GM12878 (cell line): ENCODE measurements around the gene DTX1. TPM values are rescaled to one million over a fixed set of nuclear protein-coding genes. Genes with fewer than 3 reads are reported as not detected.

Experiments used
- ATAC-seq: fragments of 200-7000 bp; cut with Tn5 transposase; 3 replicates; pipeline ENCODE4 v1.9.1; 2020; ENCODE audit warnings: mild to moderate bottlenecking, moderate library complexity
- BruUV-seq: library from RNA; stranded (reverse); fragments of 400-500 nt; replicated peaks from 2 replicates; lab custom pipeline; 2021; lab: Mats Ljungman, UMichigan
- CTCF ChIA-PET: fragments of 300-600 bp; sonication (Branson Sonifier 250); formaldehyde crosslinking; extraction: SDS; loops from one replicate; lab custom pipeline; 2021; ENCODE audit warnings: inconsistent platforms; lab: Yijun Ruan, JAX
- POLR2A ChIA-PET: fragments of 350-600 bp; formaldehyde crosslinking; extraction: SDS; loops from one replicate; lab custom pipeline; 2021; ENCODE audit warnings: inconsistent platforms; lab: Charles Lee
- RAD21 ChIA-PET: fragments of 300-600 bp; sonication (Branson Sonifier 250); formaldehyde crosslinking; loops from one replicate; lab custom pipeline; 2023; ENCODE audit warnings: antibody characterized with exemption; ENCODE audit not compliant: unreplicated experiment; lab: Charles Lee
- SMC1A ChIA-PET: fragments of 300-600 bp; sonication (Branson Sonifier 250); formaldehyde crosslinking; loops from one replicate; lab custom pipeline; 2023; ENCODE audit not compliant: unreplicated experiment, uncharacterized antibody; lab: Charles Lee
- DNase-seq: peaks from one replicate; pipeline ENCODE4 v3.0.0-alpha.2; 2011; ENCODE audit warnings: low read depth, low spot score
- FAIRE-seq: peaks from 3 replicates; lab custom pipeline; 2011; peaks lifted over from hg19 to GRCh38; lab: Jason Lieb, UNC
- H2AFZ ChIP-seq: 2 replicates; pipeline ENCODE4 v1.6.0; 2011; ENCODE audit warnings: low read depth, low read length, control low read depth; ENCODE audit not compliant: control insufficient read depth
- H3K27ac ChIP-seq: 2 replicates; pipeline ENCODE4 v1.5.1; 2011; ENCODE audit warnings: control low read depth; ENCODE audit not compliant: control insufficient read depth, insufficient read depth
- H3K27me3 ChIP-seq, 2 experiments: replicated peaks in 1 of 2; 2 replicates each; pipeline versions ENCODE4 v1.6.0 to v1.6.1; 2011; ENCODE audit warnings: low read length in 1 of 2; ENCODE audit not compliant: control insufficient read depth in 2 of 2, insufficient read depth in 2 of 2
- H3K36me3 ChIP-seq, 2 experiments: 2 replicates each; pipeline ENCODE4 v1.5.1; 2011; ENCODE audit warnings: low read length in 1 of 2; ENCODE audit not compliant: control insufficient read depth in 2 of 2, insufficient read depth in 2 of 2
- H3K4me1 ChIP-seq: 2 replicates; pipeline ENCODE4 v1.6.1; 2011; ENCODE audit warnings: mild to moderate bottlenecking, low read length, moderate library complexity, mixed read lengths; ENCODE audit not compliant: control insufficient read depth, insufficient read depth
- H3K4me2 ChIP-seq: 2 replicates; pipeline ENCODE4 v1.6.0; 2011; ENCODE audit warnings: control low read depth; ENCODE audit not compliant: control insufficient read depth, insufficient read depth
- H3K4me3 ChIP-seq: fragments of 200-600 bp; sonication (generic); 2 replicates; pipeline ENCODE4 v1.5.1; 2016
- H3K79me2 ChIP-seq: 2 replicates; pipeline ENCODE4 v1.6.0; 2011; ENCODE audit warnings: low read length; ENCODE audit not compliant: control insufficient read depth, insufficient read depth
- H3K9ac ChIP-seq: 2 replicates; pipeline ENCODE4 v1.8.0; 2011; ENCODE audit warnings: low read length, control low read depth, mixed read lengths; ENCODE audit not compliant: control insufficient read depth, insufficient read depth
- H3K9me3 ChIP-seq: replicated peaks from 3 replicates; pipeline ENCODE4 v1.5.1; 2011; ENCODE audit warnings: mild to moderate bottlenecking, low read length; ENCODE audit not compliant: control insufficient read depth, insufficient read depth
- H4K20me1 ChIP-seq: 2 replicates; pipeline ENCODE4 v1.6.0; 2011; ENCODE audit not compliant: control insufficient read depth, insufficient read depth
- CBFB ChIP-seq: IDR thresholded peaks from 2 replicates; pipeline ENCODE4 v1.6.1; 2016; ENCODE audit warnings: antibody characterized with exemption, low read depth
- EED ChIP-seq: sonication (generic); IDR thresholded peaks from 2 replicates; pipeline ENCODE4 v1.6.1; 2016; ENCODE audit warnings: antibody characterized with exemption, low read depth
- MEF2A ChIP-seq: IDR thresholded peaks from 2 replicates; pipeline ENCODE4 v1.6.1; 2011; ENCODE audit warnings: low read depth, mild to moderate bottlenecking, low read length, moderate library complexity; ENCODE audit not compliant: insufficient read depth
- NFIC ChIP-seq: IDR thresholded peaks from 2 replicates; pipeline ENCODE4 v1.6.1; 2012; ENCODE audit warnings: low read depth, mild to moderate bottlenecking, inconsistent platforms, low read length, moderate library complexity
- NR2C1 ChIP-seq: fragments of 450-650 bp; IDR thresholded peaks from 2 replicates; pipeline ENCODE4 v1.6.1; 2017; ENCODE audit warnings: antibody characterized with exemption, mild to moderate bottlenecking, moderate library complexity
- NR2F1 ChIP-seq: fragments of 450-650 bp; conservative IDR thresholded peaks from 2 replicates; pipeline ENCODE4 v1.6.1; 2017; ENCODE audit warnings: mild to moderate bottlenecking
- TCF12 ChIP-seq: IDR thresholded peaks from 2 replicates; pipeline ENCODE4 v1.6.1; 2011; ENCODE audit warnings: low read depth, mild to moderate bottlenecking, low read length
- YBX1 ChIP-seq: fragments of 450-650 bp; IDR thresholded peaks from 2 replicates; pipeline ENCODE4 v1.6.1; 2016; ENCODE audit warnings: antibody characterized with exemption
- WGBS: methylation state at CpG from one replicate; pipeline ENCODE4 v1.1.6; 2016; ENCODE audit warnings: low lambda C conversion rate; ENCODE audit not compliant: insufficient replicate concordance, insufficient coverage; ENCODE audit errors: missing lambda C conversion rate; 5-methylcytosine and 5-hydroxymethylcytosine counted together
- in situ Hi-C: fragments of 300-500 bp; cut with MboI; formaldehyde crosslinking; loops from 9 replicates; pipeline ENCODE4 v1.14.3; 2018; ENCODE audit warnings: mixed read lengths
- intact Hi-C: fragments of 100-400 bp; cut with micrococcal nuclease; formaldehyde crosslinking; loops from one replicate; pipeline ENCODE4 v1.14.2; 2022; ENCODE audit not compliant: unreplicated experiment
- polyA plus RNA-seq, 11 experiments: library from polyadenylated mRNA; depleted of rRNA in 4 of 11; unstranded in 6 of 11; stranded (reverse) in 5 of 11; fragments of >200 nt; fragmentation: Nextera tagmentation in 4 of 11; fragmentation: Illumina TruSeq in 1 of 11; extraction: Ambion mirVana in 4 of 11; extraction: Trizol in 1 of 11; gene quantifications; 1 replicate in 1 of 11; 2 replicates in 10 of 11; pipeline versions ENCODE4 v1.2.1 to v1.2.3, GENCODE V29; 2011 to 2016; ENCODE audit warnings: inconsistent platforms in 2 of 11, missing spikeins in 2 of 11, low read depth in 1 of 11
- total RNA-seq, 4 experiments: library from RNA; depleted of rRNA in 3 of 4; stranded (reverse); fragments of >200 nt in 3 of 4; fragmentation: Illumina TruSeq in 1 of 4; extraction: Trizol in 1 of 4; gene quantifications; 2 replicates each; pipeline versions ENCODE4 v1.2.1 to v1.2.3, GENCODE V29; 2013 to 2021
- TF ChIP-seq, protein P1 (sequence below): fragments of 150-350 bp; IDR thresholded peaks from 2 replicates; pipeline ENCODE4 v1.6.1; 2014; ENCODE audit warnings: mild to moderate bottlenecking, low read depth, low read length

Gene DTX1
- total and polyA plus RNA-seq, 10 of the 15 experiments (the other 5 are each of a cell fraction or from before 2014, with no cell fraction given): 0.09 to 2.8 (median 0.66) TPM

DNA sequence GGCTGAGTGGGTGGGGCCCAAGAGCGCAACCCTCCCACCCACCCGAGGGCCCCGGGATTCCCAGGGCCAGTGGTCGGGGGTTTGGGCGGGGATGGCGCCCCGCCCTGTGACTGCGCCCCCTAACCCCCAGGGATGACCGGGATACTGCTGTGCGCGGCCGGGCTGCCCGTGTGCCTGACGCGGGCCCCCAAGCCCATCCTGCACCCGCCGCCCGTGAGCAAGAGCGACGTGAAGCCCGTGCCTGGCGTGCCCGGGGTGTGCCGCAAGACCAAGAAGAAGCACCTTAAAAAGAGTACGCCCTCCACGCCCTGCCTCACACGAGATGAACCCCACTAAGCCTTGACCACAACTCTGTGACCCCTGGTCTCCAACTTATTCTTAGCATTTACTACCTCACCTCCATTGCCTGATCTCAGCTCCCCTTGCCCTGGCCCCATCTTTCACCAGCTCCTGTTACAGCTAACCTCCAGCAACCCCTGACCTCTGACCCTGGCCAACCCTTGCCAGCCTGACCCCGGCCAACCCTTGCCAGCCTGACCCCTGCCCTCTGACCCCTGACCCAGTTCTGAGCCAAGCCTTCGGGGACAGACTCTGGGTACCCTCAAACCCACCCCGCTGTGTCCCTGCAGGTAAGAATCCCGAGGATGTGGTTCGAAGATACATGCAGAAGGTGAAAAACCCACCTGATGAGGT, 37.0 kb downstream of the DTX1 start:
- H4K20me1 ChIP-seq: no peaks in the 10 kb centered on the region
- ChIA-PET POLR2A (interaction anchor here (1.6 kb wide), 1 partner anchor 10 kb away, joined by 4 read pairs; no protein-coding TSS in a partner anchor), SMC1A (interaction anchor here (1.3 to 16.1 kb wide), 6 partner anchors 16 to 79 kb away, joined by 3 to 416 read pairs (median 7); partner anchors contain the start of gene DTX1), RAD21 (interaction anchor here (0.6 to 3.2 kb wide), 6 partner anchors 29 to 94 kb away, joined by 3 to 48 read pairs (median 12); no protein-coding TSS in a partner anchor), CTCF (interaction anchor here (1.3 to 7.0 kb wide), 8 partner anchors 10 to 101 kb away, joined by 4 to 98 read pairs (median 12); no protein-coding TSS in a partner anchor)
- no peaks in the 10 kb centered on the region for H3K36me3 ChIP-seq
- no peak overlapping the region for H3K4me2 ChIP-seq
- peaks cover 34% of the 10 kb centered on the region for H3K4me1 ChIP-seq
- H3K27ac ChIP-seq: no peak overlapping the region
- no peaks in the 10 kb centered on the region for H3K27me3 ChIP-seq
- no peaks in the 10 kb centered on the region for H3K79me2 ChIP-seq
- FAIRE-seq (no peak), DNase-seq (no peak), ATAC-seq (no peak)
- H3K9me3 ChIP-seq: no peaks in the 10 kb centered on the region; the same call in 2 of the 3 replicates
- H3K4me3 ChIP-seq: no peak overlapping the region
- WGBS: 69% methylated on average over 17 of the region's 32 CpGs
- BruUV-seq: no TSS peak
- no peak overlapping the region for H2AFZ ChIP-seq
- no peak overlapping the region for H3K9ac ChIP-seq
- in situ Hi-C loops: loop anchor here (10.0 kb wide), 1 partner anchor 49 kb away; no protein-coding TSS in a partner anchor
- intact Hi-C loops: no loop called here
- TF ChIP-seq NR2F1 (peak; percentile 70; the same call in 1 of the 2 replicates), EED (no peak), CBFB (no peak), NFIC (no peak), TCF12 (no peak), MEF2A (no peak), YBX1 (no peak), NR2C1 (peak; percentile 83)
- TF ChIP-seq, protein P1, sequence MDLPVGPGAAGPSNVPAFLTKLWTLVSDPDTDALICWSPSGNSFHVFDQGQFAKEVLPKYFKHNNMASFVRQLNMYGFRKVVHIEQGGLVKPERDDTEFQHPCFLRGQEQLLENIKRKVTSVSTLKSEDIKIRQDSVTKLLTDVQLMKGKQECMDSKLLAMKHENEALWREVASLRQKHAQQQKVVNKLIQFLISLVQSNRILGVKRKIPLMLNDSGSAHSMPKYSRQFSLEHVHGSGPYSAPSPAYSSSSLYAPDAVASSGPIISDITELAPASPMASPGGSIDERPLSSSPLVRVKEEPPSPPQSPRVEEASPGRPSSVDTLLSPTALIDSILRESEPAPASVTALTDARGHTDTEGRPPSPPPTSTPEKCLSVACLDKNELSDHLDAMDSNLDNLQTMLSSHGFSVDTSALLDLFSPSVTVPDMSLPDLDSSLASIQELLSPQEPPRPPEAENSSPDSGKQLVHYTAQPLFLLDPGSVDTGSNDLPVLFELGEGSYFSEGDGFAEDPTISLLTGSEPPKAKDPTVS: no peak
